DMS 273 (cell line): ENCODE results near the gene JAZF1.

Source experiments
- DNase-seq: peaks from one replicate; lab custom pipeline; 2025; ENCODE audit not compliant: unreplicated experiment; lab: John Stamatoyannopoulos, UW

JAZF1 gene

DNA sequence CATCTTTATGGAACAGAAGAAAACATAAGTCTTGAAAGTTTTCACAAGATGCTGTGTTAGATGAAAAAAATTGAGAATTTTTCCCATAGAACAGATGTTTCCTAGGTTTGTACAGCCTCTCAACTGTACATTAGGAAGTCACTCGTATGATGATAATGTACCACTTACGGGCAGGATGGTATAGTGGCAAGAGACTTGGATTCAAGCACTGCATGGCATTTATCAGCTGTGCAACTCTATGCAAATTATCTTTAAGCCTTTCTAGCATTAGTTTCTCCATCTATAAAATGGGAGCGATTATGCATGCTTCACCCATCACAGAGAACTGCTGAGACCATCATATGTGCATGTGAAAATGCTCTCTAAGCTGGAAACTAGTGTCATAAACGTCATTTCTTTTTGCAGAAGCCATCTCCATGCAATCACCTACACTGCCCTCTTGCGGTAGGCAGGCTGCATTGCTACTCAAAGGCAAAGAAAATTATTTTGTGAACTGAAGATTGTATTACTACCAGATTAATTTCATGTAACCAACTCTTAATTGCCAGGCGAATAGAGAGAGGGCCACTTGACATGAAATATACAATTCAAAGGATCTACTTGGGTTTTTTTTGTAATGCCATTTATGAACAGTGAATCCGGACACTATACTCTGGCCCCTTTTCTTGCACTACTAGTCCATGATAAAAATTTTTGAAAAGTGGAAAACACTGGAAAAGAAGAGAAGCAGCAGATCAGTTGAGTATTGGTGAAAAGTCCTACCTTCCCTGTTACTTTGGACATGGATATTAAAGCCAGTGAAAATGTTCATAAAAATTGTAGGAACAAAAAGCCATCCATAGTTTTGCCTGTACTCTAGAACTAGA, 102.3 kb downstream of the JAZF1 start:
- DNase-seq: peak; percentile 76

DNA sequence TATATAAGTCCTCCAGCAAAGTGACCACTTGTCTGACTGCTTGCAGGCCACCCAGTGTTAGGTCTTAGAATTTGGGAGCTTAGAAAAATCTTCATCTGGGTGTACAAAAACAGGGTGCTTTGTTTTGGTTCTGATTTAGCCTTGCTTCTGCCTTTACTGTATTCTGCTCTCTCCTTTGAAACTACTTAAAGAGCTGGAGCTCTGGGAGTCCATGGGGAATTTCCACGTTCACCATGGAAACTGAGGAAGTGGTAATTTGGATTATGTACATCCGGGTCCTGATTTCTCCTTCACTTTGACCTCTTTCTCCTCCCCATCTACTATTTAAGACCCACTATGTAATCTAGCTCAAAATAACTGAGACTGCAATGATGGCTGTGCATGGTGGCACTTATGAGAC, 103.0 kb downstream of the JAZF1 start:
- DNase-seq: no peak

DNA sequence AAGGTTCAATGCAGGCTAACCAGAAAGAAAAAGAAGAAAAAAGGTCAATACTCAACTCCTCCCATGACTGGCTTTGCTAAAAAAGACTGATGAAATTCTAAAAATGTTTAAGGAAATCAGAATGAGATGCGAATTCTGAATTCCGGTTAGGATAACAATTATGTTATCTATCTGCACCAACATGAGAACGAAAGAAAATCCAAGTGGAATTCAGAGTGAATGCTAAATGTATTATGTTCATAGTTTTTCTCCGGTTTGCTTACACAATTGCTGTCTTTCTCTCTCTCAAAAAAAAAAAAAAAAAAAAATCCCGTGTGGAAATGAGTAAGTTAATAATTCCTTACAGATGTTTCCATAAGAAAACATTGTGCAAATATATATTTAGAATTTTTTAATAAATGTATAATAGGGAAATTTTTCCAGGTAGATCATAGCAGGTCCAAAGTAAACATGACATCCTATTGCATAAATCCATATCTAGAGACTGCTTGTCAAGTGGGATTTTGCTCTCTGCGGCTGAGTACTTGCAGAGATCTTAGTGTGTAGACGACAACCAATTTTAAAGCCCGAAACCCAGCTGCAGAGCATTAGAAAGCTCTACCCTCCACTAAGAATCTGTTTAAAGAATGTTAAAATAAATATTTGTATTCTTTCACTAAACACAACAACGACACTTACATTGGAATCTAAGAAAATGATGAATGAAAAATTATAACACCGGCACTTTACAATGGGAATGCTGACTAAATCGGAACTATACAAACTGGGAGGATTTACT, 104.0 kb downstream of the JAZF1 start:
- DNase-seq: no peak

DNA sequence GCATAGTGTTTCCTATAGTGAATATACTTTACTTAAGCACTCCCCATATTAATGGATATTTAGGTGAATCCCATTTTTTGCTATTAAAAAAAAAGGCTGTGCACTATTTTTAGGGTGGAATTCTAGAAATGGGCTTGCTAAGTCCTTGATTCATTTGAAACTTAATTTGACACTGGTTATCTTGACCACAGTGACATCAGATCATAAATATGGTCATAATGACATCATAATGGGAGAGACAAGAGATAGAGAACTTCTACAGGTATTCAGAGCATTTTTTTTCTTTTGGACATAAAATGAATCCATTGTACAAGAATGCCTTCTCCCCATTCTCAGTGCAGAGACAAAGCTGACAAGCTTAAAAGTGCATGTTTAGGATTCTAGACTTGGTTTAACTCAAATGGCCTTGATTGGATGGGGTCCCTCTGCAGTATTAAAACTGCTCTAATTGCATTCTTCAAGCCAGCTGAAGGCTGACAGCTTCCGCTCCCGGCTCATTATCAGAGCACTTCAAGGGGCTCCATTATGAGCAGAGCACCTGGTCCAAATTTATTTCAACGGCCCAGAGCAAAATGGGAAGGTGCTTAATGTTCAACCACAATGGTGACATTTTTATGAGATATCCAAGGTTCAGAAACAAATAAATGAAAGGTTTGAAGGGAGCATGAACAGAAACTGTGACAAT, 104.8 kb downstream of the JAZF1 start:
- DNase-seq: no peak

DNA sequence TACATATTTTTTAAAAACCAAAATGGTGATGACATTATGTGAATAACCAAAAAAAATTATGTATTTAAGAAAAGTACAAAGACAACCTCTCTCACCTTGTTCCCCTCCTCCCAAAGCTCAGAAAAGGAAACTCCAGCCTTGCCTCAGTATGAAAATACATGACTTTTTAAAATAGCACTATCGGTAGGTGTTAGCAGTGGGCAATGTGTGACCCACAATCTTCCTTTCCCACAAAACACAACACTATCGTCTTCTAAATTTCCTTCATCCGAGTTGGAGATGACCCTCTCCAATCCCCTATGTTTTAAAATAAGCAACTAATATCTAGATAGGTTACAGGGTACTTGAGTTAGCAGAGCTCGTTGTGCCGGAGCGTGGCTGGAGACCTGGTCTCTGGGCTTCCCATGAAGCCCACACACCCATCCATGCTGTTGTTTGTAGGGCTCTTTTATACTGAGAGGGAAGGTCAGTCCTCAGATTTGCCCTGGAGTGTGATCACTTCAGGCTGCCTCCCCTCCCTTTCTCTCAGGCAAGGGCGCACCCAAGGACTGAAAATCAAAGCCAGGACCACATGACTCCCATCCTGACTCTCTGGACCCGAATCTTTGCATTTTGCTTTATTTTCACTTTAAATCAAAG, 107.6 kb downstream of the JAZF1 start:
- DNase-seq: no peak

DNA sequence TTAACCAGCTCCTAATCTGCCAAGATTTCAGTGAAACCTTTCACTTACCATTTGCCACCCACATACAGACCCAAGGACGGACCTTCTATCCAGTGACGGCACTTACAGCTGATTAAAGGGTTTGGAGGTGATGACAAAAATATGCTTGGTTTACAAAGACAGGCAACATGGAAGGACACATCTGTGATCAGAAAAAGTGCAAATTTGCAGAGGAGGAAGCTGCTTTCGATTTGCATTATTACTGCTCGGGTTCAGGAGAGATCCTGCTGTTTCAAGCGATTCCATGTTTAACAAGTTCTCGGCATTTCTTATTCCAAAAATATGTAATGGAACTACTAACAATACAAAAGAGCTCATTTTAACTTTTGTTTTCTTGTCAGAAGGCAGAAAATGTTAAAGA, 109.0 kb downstream of the JAZF1 start:
- no peak for DNase-seq

DNA sequence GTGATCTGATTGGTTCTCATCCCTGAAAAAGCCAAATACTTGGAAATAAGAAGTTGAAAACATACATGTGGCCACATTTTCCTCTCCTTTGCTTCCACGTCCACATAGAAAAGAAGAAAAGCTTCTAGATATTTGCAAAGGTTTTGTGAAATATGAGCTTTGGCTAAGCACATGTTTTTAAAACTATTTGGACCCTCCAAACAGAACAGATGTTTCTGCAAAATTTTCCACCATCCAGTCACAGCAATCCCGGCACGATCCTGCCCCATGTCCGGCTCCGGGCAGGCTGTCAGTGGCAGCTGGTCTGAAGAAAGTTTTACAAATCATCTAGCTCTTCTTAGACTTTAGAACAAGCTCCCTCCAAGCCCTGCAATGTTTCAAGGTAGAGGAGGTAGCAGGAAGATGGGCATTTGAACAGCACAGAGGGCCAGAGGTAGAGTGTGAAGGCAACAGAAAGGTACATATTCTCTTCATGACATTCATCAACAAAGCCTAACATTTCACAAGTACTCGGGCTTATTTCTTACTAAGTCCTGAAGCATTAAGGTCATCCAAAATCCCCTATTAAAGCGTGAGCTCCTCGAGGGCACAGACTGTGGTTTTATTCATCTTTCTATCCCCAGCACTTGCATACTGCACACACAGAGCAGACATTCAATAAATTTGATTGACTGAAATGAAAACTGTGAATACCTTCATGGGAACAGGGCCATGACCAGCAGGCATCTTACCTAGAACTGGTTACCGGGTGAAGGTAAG, 110.1 kb downstream of the JAZF1 start:
- peak; percentile 80 for DNase-seq

DNA sequence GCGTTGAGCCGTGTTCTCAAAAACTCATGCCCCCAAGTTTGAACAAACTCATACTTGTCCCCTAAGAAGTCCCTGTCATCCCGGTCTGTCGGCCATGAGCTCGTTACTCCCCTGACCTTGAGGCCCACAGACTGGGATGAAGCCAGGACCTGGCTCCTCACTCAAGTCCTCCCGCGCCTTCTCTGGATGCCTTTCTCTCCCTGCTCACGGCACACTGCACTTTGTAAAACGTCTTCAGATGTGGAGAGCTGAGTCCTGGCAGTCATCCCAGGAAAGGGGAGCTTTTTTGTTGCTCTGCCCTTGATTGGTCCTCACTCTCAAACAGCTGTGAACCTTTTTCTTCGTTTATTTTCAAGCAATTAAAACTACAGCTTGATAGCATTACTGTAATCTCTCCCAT, 110.8 kb downstream of the JAZF1 start:
- DNase-seq: peak; percentile 90

DNA sequence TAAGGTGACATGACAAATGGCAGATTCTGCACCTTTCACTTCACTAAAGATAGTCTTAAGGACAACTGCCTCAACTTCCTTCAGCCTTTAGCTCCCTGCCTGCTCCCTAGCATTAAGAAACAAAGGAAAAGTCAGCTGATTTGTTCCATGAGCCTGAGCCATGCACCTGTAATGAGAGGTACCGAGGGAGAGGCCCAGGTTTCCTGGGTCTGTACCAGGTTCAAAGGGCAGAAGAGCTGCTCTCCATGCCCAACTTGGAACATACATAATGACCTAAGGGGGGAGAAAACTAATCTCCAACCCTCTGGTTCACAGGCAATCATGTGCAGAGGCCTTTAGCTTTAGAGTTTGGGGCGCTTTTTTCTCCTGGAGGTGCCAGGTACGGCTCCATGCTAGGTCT, 111.2 kb downstream of the JAZF1 start:
- DNase-seq: no peak

DNA sequence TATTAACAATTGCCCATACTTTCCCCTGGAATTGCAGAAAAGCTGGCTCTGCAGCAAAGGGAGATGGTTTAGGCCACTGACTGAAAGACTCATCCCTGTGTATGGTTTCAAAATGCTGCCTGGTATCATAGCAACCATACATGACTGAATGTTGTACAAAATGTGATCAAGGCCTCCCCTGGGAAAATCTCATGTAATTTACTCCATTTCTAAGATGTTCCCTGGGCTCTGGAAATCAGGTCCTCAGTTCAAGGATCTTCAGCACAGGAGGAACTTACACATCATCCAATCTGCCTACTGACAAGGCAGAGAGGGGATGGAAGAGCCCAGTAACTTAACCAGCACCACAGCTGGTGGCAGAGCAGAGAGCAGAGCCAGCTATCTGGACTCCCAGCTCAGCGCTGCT, 111.8 kb downstream of the JAZF1 start:
- DNase-seq: peak; percentile 66

DNA sequence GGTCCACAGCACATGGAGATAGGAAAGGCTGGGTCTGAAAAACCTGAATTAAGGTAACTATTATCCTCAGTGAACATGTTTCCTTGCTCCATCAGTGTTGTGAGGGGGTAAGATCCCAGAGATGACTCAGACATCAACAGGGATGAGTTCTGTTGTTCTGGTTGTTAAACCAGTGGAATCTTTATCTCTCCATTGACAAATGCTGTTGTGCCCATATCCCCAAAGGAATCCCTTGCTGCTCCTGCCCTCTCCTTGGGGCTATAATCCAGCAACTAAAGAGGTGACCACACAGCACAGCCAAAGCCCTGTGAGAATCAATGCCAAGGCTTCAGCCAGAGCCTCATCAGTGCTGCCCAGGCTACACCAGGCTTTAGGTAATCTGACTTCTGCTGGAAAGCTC, 113.4 kb downstream of the JAZF1 start:
- no peak for DNase-seq

DNA sequence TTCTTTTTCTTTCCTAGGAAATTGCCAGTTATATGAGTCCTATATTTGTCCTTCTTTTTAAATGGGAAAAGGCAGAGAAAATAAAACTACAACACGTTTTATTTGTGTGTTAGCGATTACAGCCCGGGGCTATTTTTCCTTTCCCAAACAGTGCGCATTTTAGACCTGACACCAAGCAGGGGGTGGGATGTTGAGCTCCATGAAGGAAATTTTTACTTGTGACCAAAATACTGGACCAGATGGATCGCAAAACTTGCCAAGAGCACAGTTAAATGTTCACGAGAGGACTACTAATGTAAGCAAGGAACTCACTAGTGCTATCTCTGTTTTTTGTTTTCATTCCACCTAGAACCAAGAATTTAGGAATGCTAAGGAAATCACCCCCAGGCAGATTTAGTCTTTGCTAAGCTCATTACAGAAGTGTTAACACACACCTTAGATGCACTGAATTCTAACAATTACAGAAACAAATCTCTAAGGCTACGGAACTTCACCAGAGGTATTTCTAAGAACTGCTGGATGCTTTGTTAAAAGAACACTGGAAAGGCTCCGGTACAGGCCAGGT, 114.8 kb downstream of the JAZF1 start:
- peak; percentile 49 for DNase-seq

DNA sequence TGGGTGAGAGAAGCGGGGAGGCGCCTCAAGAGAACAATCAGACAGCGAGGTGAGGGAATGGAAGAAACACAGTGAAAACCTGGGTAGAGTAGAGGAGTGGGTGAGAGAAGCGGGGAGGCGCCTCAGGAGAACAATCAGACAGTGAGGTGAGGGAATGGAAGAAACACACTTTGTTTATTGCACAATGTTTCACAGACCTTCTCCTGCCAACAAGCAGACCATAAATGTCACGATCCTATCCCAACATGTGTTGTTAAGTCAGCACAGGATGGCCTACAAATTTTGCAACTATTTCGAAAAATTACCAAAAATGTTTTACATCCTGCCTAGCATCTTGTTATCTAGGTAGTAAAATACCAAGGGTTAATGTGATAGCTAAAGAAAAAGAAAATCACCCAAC, 115.3 kb downstream of the JAZF1 start:
- no peak for DNase-seq

DNA sequence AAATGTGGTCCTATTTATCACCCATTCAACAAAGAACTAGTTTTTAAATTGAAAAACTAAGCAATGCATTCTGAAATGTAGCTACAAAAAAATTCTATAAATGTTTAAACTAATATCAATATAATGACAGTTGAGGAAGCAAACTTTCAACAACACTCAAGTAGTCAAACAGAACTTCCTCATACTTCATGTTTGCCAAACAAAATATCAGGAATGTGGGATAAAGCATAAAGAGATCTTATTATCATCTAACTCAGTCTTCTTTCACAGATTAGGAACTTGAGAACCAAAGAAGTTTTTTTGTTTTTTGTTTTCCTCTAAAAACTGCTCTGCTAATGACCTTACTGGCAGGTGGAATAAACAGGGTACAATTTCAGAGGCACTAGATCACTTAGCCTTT, 116.2 kb downstream of the JAZF1 start:
- DNase-seq: no peak

DNA sequence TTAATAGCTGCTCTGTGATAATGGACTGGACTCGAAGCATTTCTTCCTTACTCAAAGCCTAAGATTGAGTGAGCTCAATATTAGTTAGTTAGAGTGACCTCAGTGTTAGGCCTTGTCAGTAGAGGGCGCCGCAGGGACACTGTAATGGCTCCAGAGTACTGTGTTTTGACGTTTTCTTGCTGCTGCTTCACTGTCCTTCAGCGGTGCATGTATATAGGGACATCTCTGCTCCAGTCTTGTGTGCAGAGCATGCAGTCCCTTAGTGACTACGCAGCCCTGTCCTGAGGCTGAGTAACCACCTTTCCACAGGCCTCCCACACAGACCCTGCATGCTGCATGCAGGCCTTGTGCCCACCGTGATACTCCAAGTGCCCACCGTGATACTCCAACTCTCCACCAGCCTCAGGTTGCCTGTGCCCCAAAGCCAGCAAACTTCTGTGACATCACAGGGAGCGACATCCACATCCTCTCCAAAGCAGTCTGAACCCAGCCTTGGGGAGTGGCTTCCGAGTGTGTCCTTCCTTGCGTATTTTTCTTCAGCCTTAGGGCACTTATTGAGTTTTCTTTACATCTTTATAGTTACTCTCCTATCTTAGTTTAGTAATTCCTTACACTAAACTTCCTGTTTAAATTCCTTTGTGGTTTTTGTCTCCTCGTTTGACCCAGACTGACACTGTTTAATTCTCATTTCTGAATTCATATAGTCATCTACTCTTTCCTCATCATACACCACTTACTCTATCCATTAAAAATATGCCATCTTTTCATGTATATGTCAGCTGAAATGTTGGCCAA, 118.2 kb downstream of the JAZF1 start:
- peak; percentile 91 for DNase-seq

DNA sequence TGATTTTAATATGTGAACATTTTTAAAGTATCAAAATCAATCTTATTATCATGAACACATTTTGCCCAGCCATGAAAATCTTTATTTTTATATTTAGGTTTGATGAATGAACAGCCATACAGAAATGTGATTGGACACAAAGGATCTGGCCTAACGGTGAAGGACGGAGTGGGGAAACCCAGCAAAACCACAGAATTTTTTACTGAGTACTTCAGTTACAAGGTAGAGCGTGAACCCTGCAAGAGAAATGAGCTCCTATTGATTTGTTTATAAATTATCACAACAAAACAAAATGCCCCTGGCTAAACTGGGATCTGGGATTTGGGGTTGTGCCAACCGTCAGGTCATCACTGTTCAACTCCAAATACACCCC, 118.8 kb downstream of the JAZF1 start:
- no peak for DNase-seq

DNA sequence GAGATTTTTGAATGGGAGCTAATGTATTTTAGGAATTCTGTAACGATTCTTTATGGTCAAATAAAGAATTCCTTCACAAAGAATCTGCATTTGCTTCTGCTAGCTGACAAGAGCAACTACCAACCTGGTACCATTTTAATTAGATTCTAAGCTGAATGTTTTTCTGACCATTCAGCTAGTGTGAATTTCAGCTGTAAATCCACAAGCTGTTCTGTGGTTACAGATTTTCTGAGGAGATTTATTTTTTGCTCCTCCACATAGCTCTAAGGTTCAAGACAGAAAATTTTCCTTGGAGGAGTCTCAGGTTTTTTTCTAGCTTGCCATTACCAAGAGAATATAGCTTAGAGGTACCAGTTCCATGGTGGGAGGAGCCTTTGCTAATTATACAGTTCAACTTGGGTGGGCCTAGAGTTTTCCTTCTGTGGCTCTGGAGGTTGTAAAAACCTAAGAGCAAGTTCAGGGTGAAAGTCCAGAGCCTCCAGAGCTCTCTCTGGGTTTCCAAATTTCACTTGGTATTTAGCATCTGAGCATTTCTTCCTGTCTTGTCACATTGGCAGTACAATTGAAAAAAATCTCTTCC, 120.1 kb downstream of the JAZF1 start:
- DNase-seq: no peak

DNA sequence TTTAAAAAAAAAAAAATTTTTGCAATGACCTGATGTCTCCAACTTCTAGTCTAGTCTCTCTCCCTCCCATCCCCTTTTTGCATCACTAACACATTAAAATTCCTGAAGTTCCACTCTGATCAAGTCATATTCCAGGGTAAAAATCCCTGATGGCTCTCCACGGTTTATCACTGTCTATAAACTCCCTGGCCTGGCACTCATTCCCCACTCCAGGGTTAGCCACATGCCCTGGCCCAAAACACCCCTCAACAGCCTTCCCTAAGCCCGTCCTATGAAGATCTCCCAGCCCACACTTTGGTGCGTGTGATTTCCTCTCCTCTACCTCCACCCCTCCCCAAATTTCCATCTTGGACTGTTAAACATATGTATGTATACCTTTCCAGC, 125.4 kb downstream of the JAZF1 start:
- DNase-seq: no peak

DNA sequence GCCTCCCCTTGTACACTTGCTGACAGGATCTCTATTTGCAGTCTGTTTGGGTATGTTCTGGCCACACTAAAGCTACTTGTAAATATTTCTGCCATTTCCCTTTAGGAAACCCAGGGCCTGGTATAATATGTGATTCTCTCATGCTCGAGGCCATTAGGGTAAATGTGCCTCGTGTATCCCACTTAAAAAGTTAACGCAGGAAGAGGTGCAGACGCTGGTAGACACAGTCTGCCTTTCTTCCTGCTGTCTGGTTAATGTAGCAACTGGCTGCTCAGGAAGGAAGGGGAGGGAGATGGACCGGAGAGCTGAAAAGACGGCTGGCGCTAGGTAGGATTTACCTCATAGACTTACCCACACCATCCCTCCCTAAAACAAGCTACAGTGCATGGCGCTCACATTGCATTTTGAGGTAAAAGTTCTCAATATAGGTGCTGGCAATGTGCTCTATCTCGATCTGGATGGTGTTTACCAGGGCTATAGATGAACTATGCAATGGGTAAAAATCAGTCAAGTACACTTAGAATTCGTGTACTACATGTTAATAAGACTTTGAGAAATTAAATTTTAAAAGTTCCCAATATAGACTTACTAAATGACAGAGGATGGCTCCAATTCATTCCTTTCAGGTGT, 125.9 kb downstream of the JAZF1 start:
- no peak for DNase-seq
